NT2/D1 (cell line): ENCODE results near the gene PHACTR1.

Experiments
- SUZ12 ChIP-seq: IDR thresholded peaks from 2 replicates; pipeline ENCODE4 v1.6.1; 2011; ENCODE audit not compliant: insufficient read length, insufficient read depth; ENCODE audit errors: extremely low read depth
- YY1 ChIP-seq: IDR thresholded peaks from 2 replicates; pipeline ENCODE4 v1.6.1; 2011; ENCODE audit not compliant: insufficient read length, insufficient read depth

DNA sequence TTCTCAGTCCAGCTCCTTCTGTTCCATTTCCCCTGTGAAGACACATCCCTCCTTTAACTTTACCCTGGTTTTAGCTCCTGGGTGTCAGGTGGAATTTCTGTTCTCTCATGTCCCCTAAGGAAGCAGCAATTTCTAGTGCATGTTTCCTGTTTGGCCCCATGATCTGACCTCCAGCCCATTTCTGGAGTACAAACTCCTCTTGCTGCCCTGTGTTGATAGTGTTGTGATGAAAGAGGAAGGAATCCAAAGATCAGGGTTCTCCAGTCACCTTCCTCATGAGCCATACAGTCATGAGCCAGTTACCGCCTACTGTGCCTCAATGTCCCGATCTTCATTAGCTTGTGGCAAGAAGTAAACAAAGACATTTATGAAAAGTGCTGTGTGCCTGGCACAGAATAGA lies 97.4 kb downstream of the PHACTR1 start:
- TF ChIP-seq YY1: no peak
- TF ChIP-seq SUZ12: no peak
